ENCODE data around the gene CERK. TPM values are rescaled to one million over a fixed set of nuclear protein-coding genes. Genes with fewer than 3 reads are reported as not detected.

The CERK gene
- total and polyA plus RNA-seq, 2 of the 8 experiments (the other 6 are each of a cell fraction or from before 2014, with no cell fraction given): 26.6 to 59.0 TPM

- TF ChIP-seq RXRA (IDR thresholded peaks at IDR 0.05; ENCODE audit: insufficient read depth, low read depth, low read length): no peak
Observed at GRCh38 chr22:46697811-46698515, 40.1 kb downstream of the CERK start (continued).

Measured in H1 (cell line).